Measurements from ENCODE around the gene TBCD.
A peak's percentile ranks its signal among the peaks of the same experiment; 100 is the strongest.

TBCD gene

DNA sequence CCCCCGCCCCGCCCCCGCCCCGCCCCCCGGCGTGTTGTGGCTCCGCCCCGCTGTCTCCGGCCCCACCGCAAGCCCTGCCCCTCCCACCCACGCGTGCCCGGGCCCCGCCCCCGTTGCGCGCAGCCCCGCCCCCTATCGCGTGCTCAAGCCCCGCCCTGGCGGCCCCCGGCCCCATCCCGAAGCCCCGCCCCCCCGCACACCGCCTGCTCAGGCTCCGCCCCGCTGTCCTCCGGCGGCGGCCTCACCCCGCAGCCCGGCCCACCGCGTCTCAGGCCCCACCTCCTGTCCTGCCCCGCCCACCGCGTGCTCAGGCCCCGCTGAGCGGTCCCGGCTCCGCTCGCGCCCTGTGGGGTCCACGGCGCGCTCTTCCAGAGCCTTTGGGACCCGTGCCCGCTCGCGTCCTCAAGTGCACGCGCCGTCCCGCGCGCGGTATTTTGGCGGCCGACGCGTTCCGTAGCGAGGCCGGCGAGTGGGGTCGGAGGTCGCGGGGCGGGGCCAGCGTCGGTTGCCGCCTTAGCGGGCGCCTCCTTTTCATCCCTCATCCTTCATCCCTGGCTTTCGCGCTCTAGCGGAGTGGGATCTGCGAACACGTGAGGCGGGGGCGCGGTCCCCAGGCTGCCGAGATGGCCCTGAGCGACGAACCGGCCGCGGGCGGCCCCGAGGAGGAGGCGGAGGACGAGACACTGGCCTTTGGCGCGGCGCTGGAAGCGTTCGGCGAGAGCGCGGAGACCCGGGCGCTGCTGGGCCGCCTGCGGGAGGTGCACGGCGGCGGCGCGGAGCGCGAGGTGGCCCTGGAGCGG lies at the start of gene TBCD:
TBCD (plus strand) TSS at position 495 of the 800 bp plus-strand sequence; CDS start at position 624, 129 bp downstream.
- H3K4me3 ChIP-seq (ENCODE audit: low read depth, low read length) = peak within 1 kb of the TSS; percentile 84

DNA sequence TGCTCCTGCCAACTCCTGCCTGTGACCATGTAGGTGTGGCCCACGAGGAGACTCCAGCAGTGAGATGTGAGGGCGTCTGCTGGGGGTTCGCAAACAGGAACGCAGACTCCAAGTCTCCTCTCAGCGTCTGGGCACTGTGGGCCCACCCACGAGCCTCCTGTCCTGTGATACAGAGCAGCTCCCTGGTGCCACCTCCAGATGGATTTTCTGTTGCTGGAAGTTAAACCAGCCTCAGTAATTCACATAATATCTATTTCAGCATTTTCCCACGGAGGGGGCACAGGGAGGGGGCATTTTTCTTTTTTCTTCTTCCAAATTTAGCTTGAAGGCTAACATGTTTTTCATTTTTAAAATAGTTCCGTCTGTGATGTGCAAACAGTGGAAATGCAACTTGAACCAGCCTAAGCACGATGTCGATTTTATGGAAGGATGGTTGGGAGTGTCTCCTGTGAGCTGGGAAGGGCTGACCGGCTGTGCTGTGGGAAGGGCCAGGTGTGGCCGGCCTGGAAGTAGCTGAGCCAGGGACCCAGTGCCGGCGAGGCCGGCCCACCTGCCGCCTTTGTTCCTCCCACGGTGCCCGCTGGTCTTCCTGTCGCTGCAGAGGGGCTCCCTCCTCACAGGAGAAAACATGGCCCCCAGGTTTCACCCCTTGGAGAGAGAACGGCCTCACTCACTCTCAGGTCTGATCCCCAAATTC lies 49.5 kb upstream of the TBCD start:
- H3K4me3 ChIP-seq (ENCODE audit: low read depth, low read length) = no peak overlapping the region

DNA sequence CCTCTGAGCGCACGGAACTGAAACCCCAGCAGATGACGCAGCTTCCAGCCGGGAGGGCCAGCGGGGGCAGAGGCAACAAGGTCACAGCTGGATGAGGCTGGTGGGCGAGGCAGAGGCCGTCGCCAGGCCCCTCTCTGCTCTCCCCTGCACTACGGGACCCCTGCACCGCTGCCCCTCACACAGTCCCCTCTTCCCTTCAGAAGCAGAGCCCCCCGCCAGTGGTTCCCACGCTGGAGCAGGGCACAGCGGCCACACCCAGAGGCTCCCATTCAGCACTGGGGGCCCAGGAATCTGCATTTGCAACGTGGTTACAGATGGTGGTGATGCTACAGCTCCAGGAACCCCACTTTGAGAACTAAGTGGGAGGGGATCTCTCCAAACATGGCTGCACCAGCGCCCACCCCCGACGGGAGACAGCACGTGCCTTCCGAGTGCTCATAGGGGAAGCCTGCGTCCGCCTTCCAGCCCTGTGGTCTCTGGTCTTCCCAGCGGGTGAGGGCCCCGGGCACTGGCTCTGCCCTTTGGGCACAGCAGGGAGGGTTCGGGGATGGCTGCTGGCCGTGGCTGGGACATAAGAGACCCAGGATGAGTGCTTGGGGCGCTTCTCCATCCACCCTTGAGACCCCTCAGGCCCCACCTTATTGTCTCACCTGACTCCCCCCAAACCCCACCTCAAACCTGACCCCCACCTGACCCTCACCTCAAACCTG lies 48.7 kb upstream of the TBCD start:
- H3K4me3 ChIP-seq (ENCODE audit: low read depth, low read length) = no peak overlapping the region

DNA sequence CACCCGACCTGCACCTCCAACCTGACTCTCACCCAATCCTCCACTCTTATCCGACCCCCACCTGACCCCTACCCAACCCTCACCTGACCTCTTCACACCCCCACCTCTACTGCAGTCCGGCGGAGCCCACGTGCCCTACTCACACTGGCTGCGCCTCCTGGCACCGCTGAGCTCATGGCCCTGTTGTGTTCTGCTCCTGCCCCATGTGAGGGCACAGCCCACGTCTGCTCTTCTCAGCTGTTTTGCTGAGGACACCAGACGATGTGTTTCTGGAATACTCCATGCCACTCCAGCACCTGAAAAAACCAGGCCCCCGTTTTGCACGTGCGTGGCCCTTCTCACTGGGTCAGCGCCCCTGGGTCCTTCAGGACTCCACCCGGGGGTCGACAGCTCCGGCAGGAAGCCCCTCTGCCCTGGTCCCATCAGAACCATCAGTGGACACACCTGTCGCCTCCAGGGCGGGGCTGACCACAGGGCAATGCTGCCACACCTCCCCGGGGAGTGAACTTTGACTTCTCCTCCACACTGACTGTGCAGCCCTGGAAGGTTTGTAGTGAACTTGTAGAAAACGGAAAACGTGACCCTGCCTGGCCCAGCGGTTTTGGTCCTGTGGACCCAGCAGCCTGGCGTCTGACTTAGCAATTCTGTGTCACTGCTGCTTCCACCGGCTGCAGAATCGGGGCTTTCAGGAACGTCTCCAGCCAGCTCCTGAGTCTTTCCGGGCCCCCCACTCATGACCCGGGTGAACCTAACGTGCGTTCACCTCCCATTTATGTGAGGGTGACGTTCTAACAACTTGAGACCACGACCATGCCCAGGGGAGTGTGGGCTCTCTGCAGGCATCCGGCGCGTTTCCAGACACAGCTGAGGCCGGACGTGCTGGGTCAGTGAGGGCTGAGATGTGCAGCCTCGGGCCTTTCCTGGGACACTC lies 47.7 kb upstream of the TBCD start:
- no peak overlapping the region for H3K4me3 ChIP-seq (ENCODE audit: low read depth, low read length)

DNA sequence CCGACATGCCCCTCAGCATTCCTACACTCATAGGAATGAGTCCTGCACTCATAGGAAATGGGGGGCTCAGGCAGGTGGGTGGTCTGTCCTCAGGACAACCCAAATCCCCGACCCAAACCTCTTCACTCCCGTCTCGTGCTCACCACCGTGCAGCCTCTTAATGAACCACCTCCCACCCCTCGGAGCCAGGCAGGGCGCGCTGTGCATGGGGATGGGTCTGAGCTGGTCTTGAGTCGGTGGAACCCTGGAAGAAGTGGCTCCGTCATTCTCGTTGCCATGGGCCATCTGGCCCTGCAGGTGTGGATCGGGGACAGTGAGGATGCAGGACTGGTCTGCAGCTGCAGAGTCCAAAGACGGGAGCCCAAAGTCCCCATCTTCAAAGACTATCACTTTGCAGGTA lies 47.0 kb upstream of the TBCD start:
- H3K4me3 ChIP-seq (ENCODE audit: low read depth, low read length) = no peak overlapping the region

DNA sequence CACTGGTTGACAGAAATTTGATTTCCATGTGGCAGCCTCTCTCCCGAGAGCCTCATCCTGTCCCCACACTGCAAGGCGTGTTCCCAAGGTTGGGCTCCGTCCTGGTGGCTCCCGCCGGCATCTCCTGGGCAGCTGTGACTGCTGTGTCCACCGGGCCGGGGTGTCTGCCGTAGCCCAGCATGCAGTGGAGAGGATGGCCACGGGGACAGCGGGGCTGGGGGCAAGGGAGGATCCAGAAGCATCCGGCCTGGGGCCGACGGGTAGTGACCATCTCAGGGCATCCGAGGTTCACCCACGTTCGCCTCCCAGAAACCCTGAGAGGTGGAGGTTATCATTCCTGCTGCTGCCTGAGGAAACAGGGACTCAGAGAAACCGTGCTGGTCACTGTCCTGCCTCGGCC lies 46.1 kb upstream of the TBCD start:
- H3K4me3 ChIP-seq (ENCODE audit: low read depth, low read length) = no peak overlapping the region

DNA sequence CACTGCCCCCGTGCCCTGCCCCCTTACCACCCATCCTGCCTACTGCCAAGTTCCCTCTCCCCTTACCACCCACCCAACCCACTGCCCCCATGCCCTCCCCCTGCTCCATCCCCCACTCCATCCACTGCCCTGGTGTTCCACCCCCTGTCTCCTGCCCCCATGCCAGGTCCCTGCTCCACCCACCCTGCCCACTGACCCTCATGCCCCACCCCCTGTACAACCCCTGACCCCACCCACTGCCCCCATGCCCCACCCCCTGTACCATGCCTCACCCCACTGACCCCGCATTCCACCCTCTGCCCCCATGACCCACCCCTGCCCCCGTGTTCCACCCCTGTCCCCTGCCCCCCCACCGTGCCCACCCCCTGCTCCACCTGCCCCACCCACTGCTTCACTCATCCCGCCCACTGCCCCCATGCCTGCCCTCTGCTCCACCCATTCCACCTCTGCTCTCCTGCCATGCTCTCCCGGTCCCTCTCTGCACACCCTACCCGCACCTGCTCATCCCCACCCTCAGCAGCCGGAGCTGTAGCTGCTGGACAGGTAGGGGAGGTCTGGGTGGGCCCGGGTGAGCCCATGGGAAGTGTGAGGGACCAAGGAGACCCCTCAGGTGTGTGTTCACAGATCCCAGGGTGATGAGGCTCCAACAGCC lies 42.7 kb upstream of the TBCD start:
- no peak overlapping the region for H3K4me3 ChIP-seq (ENCODE audit: low read depth, low read length)

DNA sequence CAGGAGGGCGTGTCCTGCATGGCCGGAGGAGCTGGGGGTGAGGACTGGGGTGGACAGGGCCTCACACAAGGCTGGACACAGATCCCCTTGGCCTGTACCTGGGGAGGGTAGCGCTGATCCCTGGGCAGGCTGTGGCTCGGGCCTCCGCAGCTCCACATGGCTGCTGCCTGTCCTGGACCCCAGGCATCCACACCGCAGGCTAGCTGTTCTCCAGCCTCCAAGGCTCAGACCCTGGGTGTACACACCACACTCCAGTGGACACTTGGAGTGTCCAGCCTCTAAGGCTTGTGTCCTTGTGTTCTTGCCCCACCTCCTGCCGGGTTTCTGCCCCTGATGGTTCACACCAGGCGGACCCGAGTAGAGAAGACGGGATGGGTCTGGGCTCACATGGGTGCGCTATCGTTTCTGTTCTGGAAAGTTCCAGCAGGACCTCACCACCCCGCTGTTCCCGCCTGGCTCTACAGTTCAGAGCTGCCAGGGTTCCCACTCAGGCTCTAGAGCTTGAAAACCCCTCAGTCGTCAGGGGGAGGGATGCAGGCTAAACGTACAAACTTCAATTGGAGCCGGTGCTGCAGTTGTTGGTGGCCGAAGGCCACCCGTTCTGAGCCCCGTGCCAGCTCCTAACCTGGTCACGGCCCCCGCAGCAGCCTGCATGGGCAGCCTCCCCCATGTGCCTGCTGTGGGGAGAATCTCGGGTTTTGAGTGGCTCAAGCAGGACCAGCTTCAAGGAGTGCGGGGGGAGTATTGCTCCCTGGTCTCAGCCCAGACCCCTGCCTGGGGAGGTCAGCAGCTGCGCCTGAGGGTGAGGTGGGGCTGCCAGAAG lies 42.0 kb upstream of the TBCD start:
- H3K4me3 ChIP-seq (ENCODE audit: low read depth, low read length) = no peak overlapping the region

DNA sequence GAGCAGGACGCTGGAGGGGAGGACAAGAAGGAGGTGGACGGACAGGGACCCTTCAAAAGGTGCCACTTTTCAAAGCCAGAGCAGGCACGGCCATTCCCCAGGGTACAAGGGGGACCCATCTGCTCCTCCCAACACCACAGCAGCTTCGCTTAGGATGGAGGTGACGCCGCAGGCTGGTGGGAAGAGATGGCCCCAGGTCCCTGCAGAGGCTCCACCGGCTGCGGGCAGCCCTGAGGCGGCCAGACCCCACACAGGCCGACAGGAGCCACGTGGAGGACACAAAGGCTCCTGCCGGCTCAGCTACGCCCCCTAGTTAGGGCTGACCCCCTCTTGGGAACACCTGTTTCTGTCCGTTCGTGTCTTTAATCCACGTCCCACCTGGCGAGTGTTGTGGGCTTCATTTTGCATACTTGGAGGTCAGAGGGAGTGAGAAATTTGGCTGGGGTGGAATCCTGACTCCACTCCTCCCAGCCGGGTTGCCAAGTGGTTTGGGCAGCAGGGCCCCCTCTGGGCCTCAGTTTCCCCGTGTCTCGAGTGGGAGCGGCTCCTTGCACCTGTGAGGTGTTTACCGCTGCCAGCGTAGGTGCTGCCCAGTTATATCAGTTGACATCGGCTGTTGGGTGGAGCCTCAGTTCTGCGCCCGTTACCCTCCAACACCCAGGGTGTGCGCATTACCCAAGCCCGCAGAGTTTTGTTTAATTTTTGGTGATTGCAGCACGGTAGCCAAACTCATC lies 41.2 kb upstream of the TBCD start:
- no peak overlapping the region for H3K4me3 ChIP-seq (ENCODE audit: low read depth, low read length)

DNA sequence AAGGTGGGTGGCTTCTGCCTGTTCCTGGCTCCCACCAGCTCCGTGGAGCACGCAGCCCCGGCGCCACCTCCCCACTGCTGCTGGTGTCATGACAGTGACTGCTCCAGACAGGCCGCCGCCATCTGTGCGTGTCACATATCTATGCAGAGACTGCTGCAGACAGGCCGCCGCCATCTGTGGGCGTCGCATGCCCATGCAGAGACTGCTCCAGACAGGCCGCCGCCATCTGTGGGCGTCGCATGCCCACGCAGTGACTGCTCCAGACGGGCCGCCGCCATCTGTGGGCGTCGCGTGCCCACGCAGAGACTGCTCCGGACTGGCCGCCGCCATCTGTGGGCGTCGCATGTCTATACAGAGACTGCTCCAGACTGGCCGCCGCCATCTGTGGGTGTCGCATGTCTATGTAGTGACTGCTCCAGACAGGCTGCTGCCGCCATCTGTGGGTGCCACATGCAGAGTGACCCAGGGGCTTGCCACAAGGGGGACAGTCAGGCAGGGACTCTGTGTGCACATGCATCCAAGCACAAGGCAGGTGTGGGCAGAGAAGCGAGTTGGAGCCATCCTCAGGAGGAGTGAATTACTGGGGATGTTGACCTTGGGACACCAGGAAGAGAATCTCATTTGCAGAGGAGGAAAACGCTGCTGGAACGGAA lies 38.7 kb upstream of the TBCD start:
- H3K4me3 ChIP-seq (ENCODE audit: low read depth, low read length) = no peak overlapping the region

DNA sequence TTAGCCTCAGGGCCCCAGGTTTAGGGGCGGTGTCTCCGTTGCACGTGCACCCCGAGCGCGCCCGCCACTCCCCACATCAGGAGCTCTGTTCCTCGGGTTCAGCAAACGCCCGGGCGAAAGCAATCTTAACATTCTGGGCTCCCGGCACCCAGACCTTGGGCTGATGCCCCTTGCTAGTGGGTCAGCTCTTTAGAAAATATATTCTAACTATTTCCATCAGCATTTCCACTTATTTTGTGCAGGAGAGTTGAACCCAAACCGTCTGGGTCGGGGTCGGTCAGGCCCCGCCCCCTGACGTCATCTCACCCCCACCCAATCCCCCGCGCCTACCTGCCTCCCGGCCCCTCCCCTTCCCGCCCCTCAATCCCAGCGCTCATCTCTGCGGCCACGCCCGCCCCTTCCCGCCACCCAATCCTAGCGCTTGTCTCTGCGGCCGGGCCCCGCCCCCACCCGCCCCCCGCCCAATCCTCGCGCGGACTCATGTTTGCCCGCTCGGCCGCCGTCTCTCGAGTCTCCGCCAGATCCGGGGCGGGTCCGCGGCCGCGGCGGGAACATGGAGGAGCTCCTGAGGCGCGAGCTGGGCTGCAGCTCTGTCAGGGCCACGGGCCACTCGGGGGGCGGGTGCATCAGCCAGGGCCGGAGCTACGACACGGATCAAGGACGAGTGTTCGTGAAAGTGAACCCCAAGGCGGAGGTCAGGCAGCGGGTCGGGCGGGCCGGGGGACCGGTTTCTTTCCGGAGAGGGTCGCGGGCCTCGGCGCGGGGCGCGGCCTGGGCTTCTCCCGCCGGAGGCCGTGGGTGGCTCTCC lies 35.5 kb upstream of the TBCD start, which contains the start of gene FN3KRP:
FN3KRP (plus strand) TSS at position 504 of the 808 bp plus-strand sequence; CDS start at position 554, 50 bp downstream.
- H3K4me3 ChIP-seq (ENCODE audit: low read depth, low read length) = peak within 1 kb of the TSS; percentile 76

DNA sequence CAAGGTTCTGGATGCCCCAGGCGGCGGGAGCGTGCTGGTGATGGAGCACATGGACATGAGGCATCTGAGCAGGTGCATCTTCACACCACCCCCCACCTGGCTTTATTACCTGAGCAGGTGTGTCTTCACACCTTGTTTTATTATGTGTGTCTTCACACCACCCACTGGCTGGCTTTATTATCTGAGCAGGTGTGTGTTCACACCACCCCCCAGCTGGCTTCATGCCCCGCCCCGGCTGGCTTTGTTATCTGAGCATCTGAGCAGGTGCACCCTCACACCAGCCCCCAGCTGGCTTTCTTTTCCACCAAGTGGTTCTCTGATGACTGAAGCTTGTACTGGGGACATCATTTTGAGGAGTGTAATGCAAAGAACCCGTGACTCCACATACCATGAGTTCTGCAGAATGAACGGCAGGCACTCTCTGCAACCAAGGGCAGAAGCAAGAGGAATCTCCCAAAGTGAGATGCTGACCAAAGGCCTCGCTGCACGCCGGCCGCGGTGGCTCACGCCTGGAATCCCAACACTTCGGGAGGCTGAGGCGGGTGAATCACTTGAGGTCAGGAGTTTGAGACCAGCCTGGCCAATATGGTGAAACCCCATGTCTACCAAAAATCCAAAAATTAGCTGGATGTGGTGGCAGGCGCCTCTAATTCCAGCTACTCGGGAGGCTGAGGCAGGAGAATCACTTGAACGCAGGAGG lies 32.7 kb upstream of the TBCD start:
- H3K4me3 ChIP-seq (ENCODE audit: low read depth, low read length) = no peak overlapping the region

DNA sequence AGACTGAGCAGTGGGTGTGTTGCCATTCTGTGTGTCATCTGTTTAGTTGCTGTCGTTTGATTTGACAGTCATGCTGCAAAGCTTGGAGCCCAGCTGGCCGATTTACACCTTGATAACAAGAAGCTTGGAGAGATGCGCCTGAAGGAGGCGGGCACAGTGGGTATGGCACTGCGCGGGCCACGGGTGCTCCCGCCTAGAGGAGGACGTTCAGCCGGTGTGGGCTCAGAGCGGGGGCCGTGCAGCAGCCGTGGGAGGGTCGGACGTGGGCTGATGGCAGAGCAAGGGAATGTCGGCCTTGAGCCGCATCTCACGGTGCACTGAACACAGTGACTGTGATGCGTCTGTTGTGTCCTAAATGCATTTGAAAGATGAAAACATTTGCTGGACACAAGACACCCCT lies 31.7 kb upstream of the TBCD start:
- no peak overlapping the region for H3K4me3 ChIP-seq (ENCODE audit: low read depth, low read length)

DNA sequence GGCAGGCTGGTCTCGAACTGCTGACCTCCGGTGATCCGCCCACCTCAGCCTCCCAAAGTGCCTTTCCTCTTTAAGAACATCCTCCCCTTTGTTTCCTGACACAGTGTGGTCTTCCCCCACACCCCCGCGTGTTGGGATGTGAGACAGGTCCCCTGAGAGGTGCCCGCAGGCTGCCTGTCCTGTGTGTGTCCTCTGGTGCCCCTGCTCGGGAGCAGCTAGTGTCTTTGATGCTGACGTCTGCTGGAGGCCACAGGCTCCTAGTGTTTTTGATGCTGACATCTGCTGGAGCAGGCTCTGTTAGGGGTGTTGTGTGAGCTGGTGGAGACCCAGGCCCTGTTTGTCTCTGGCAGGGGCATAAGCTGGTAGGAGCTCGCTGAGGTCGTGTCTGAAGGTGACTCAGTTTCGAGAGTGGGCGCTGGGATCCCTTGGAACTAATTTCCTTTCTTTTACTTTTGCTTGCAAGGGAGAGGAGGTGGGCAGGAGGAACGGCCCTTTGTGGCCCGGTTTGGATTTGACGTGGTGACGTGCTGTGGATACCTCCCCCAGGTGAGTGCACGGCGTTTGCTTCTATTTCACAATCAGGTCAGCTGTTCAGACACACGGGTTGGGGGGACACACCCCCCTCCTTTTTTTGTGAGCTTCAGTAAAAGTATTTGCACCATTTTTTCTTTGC lies 29.4 kb upstream of the TBCD start:
- no peak overlapping the region for H3K4me3 ChIP-seq (ENCODE audit: low read depth, low read length)

DNA sequence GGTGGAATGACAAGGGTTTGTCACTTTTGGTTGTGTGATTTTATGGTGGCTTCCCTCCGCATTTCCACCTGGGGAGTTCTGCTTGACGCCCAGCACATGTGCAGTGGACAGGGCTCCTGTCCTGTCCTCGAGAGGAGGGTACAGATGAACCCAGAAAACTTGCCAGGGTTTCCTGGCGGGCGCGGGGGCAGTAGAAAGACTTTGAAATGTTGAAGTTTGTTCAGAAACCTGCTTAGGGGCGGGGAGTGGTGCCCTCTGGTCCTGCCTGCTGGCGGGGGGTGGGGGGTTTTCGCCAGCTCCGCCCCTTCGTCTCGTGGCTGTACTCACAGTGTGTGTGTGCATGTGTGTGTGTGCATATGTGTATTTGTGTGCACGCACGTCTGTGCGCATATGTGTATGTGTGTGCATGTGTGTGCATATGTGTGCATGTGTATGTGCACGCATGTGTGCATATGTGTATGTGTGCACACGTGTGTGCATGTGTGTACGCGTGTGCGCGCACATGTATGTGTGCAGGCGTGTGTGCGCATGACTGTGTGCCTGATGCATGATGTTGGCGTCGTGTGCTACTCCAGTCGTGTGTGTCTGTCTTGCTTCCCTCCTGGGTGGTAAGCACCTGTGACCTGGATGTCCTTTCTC lies 28.6 kb upstream of the TBCD start:
- H3K4me3 ChIP-seq (ENCODE audit: low read depth, low read length) = no peak overlapping the region

DNA sequence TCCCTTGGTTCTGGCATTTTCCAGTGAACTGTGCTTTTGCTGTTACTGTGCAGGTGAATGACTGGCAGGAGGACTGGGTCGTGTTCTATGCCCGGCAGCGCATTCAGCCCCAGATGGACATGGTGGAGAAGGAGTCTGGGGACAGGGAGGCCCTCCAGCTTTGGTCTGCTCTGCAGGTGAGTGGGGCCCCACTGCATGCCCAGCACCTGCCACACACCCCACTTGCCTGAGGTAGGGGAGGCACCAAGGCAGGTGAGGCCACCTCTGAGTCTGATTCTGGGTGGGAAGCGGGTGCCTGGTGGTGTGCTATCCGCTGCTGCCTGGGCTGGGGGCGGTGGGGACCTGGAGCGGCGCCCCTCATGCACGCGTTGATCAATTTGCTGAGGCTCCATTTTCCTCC lies 25.4 kb upstream of the TBCD start:
- H3K4me3 ChIP-seq (ENCODE audit: low read depth, low read length) = no peak overlapping the region
